ENCODE measurements around the gene MMP21. TPM values are rescaled to one million over a fixed set of nuclear protein-coding genes. Genes with fewer than 3 reads are reported as not detected.

MMP21 gene
- total RNA-seq, 4 donors from 2014 or later: not detected

- H3K4me3 ChIP-seq (ENCODE audit: low read depth, poor library complexity, severe bottlenecking): no peak overlapping the region
- intact Hi-C loops (cut with DNase I; ENCODE audit: low total_unique reads): no loop called here
- no peak for DNase-seq (ENCODE audit: low spot score in 2 of 2)
- WGBS, 2 donors: 60 to 61% methylated on average over 2 of the region's 2 CpGs
- TF ChIP-seq POLR2A (IDR thresholded peaks at IDR 0.05) (no peak), CTCF (IDR thresholded peaks at IDR 0.05) (no peak)
Measured at GRCh38 chr10:125742465-125742864, 33.2 kb downstream of the MMP21 start.

GRCh38 chr10:125739994-125740679 lies 35.5 kb downstream of the MMP21 start:
- no peak for TF ChIP-seq CTCF (IDR thresholded peaks at IDR 0.05)
- no peak for TF ChIP-seq POLR2A (IDR thresholded peaks at IDR 0.05)
- H3K4me3 ChIP-seq (ENCODE audit: low read depth, poor library complexity, severe bottlenecking): no peak overlapping the region
- WGBS, 2 donors: 90 to 92% methylated on average over 7 of the region's 7 CpGs
- intact Hi-C loops (cut with DNase I; ENCODE audit: low total_unique reads): no loop called here
- DNase-seq (ENCODE audit: low spot score in 2 of 2): no peak

- intact Hi-C loops (cut with DNase I; ENCODE audit: low total_unique reads): no loop called here
- TF ChIP-seq POLR2A (IDR thresholded peaks at IDR 0.05) (no peak), CTCF (IDR thresholded peaks at IDR 0.05) (no peak)
- 92 to 94% methylated on average over 5 of the region's 5 CpGs for WGBS, 2 donors
- no peak overlapping the region for H3K4me3 ChIP-seq (ENCODE audit: low read depth, poor library complexity, severe bottlenecking)
- DNase-seq (ENCODE audit: low spot score in 2 of 2): no peak
Measured at GRCh38 chr10:125738206-125738605, 37.4 kb downstream of the MMP21 start.

- 89 to 93% methylated on average over 1 of the region's 1 CpG for WGBS, 2 donors
- no peak overlapping the region for H3K4me3 ChIP-seq (ENCODE audit: low read depth, poor library complexity, severe bottlenecking)
- no peak for DNase-seq (ENCODE audit: low spot score in 2 of 2)
- TF ChIP-seq CTCF (IDR thresholded peaks at IDR 0.05) (no peak), POLR2A (IDR thresholded peaks at IDR 0.05) (no peak)
- intact Hi-C loops (cut with DNase I; ENCODE audit: low total_unique reads): no loop called here
Measured at GRCh38 chr10:125734823-125735222, 40.8 kb downstream of the MMP21 start.

GRCh38 chr10:125734148-125734547 lies 41.5 kb downstream of the MMP21 start:
- 97 to 100% methylated on average over 1 of the region's 1 CpG for WGBS, 2 donors
- intact Hi-C loops (cut with DNase I; ENCODE audit: low total_unique reads): no loop called here
- TF ChIP-seq POLR2A (IDR thresholded peaks at IDR 0.05) (no peak), CTCF (IDR thresholded peaks at IDR 0.05) (no peak)
- no peak overlapping the region for H3K4me3 ChIP-seq (ENCODE audit: low read depth, poor library complexity, severe bottlenecking)
- no peak for DNase-seq (ENCODE audit: low spot score in 2 of 2)

- WGBS, 2 donors: 60 to 64% methylated on average over 3 of the region's 3 CpGs
- no peak for DNase-seq (ENCODE audit: low spot score in 2 of 2)
- no peak overlapping the region for H3K4me3 ChIP-seq (ENCODE audit: low read depth, poor library complexity, severe bottlenecking)
- TF ChIP-seq CTCF (IDR thresholded peaks at IDR 0.05) (no peak), POLR2A (IDR thresholded peaks at IDR 0.05) (no peak)
- intact Hi-C loops (cut with DNase I; ENCODE audit: low total_unique reads): no loop called here
Measured at GRCh38 chr10:125727436-125727835, 48.2 kb downstream of the MMP21 start.
